Measurements from ENCODE around the gene EXOSC2. TPM values are rescaled to one million over a fixed set of nuclear protein-coding genes. Genes with fewer than 3 reads are reported as not detected.
"Not testable (repeated sequence)": the region's sequence is repeated elsewhere in the genome, so short reads cannot be mapped to it uniquely, and the experiment has no call there.

The EXOSC2 gene
- total RNA-seq, 6 experiments from 2014 or later, result 9.3 to 15.9 (median 13.3) TPM

GRCh38 chr9:130682421-130683121 is 11.0 kb upstream of the EXOSC2 start:
- DNase-seq (peak; percentile 86 to 91 (median 91)), ATAC-seq (peak; percentile 81 to 84 (median 82))
- Histone ChIP-seq H3K4me3 (peak overlapping the region in 2 of 3 donors; percentile 57 to 59), H3K9me3 (no peaks in the 10 kb centered on the region), H3K27ac (peak overlapping the region in 1 of 3 donors; percentile 54), H3K27me3 (no peaks in the 10 kb centered on the region), H3K4me1 (peaks cover 0 to 24% (median 0%) of the 10 kb centered on the region in 4 donors), H3K36me3 (no peaks in the 10 kb centered on the region)
- intact Hi-C loops (cut with DNase I), result loop anchor here (2.0 to 5.0 kb wide), 2 partner anchors 220 to 222 kb away; no protein-coding TSS in a partner anchor
- 4% methylated on average over 22 of the region's 22 CpGs for WGBS (ENCODE audit: insufficient coverage, low coverage, low lambda C conversion rate, missing lambda C conversion rate)
- TF ChIP-seq POLR2A (IDR thresholded peaks at IDR 0.05), result peak; percentile 55
- peak; percentile 68 to 89 (median 82) for TF ChIP-seq CTCF (IDR thresholded peaks at IDR 0.05)

GRCh38 chr9:130685104-130685503 is 8.5 kb upstream of the EXOSC2 start:
- H3K4me1 ChIP-seq, result peaks cover 0 to 24% (median 0%) of the 10 kb centered on the region in 4 donors
- intact Hi-C loops (cut with DNase I), result no loop called here
- H3K27ac ChIP-seq, result no peak overlapping the region
- TF ChIP-seq POLR2A (IDR thresholded peaks at IDR 0.05) (no peak), CTCF (IDR thresholded peaks at IDR 0.05) (no peak)
- H3K4me3 ChIP-seq, result no peak overlapping the region
- H3K36me3 ChIP-seq, result no peaks in the 10 kb centered on the region
- ATAC-seq (no peak), DNase-seq (no peak)
- H3K9me3 ChIP-seq, result no peaks in the 10 kb centered on the region
- H3K27me3 ChIP-seq, result no peaks in the 10 kb centered on the region

GRCh38 chr9:130685945-130686344 is 7.6 kb upstream of the EXOSC2 start:
- H3K36me3 ChIP-seq; intact Hi-C loops (cut with DNase I); DNase-seq; H3K9me3 ChIP-seq; ATAC-seq; H3K27me3 ChIP-seq; H3K4me3 ChIP-seq; H3K27ac ChIP-seq: not testable (repeated sequence)
- peaks cover 0 to 21% (median 0%) of the 10 kb centered on the region in 4 donors for H3K4me1 ChIP-seq
- 95% methylated on average over 7 of the region's 11 CpGs for WGBS (ENCODE audit: insufficient coverage, low coverage, low lambda C conversion rate, missing lambda C conversion rate)

- ATAC-seq (no peak), DNase-seq (no peak)
- TF ChIP-seq POLR2A (IDR thresholded peaks at IDR 0.05) (no peak), CTCF (IDR thresholded peaks at IDR 0.05) (no peak)
- intact Hi-C loops (cut with DNase I), result no loop called here
- peaks cover 0 to 15% (median 0%) of the 10 kb centered on the region in 4 donors for H3K4me1 ChIP-seq
- H3K9me3 ChIP-seq, result no peaks in the 10 kb centered on the region
- H3K27ac ChIP-seq, result no peak overlapping the region
- 95% methylated on average over 2 of the region's 2 CpGs for WGBS (ENCODE audit: insufficient coverage, low coverage, low lambda C conversion rate, missing lambda C conversion rate)
- no peaks in the 10 kb centered on the region for H3K27me3 ChIP-seq
- H3K4me3 ChIP-seq, result no peak overlapping the region
- H3K36me3 ChIP-seq, result no peaks in the 10 kb centered on the region
These were observed 6.0 kb upstream of the EXOSC2 start for GRCh38 chr9:130687615-130688014.

GRCh38 chr9:130688072-130688471 is 5.5 kb upstream of the EXOSC2 start:
- DNase-seq (no peak), ATAC-seq (no peak)
- H3K36me3 ChIP-seq, result no peaks in the 10 kb centered on the region
- peaks cover 0 to 15% (median 0%) of the 10 kb centered on the region in 4 donors for H3K4me1 ChIP-seq
- WGBS (ENCODE audit: insufficient coverage, low coverage, low lambda C conversion rate, missing lambda C conversion rate), result 91% methylated on average over 3 of the region's 5 CpGs
- H3K27ac ChIP-seq, result no peak overlapping the region
- no peaks in the 10 kb centered on the region for H3K27me3 ChIP-seq
- intact Hi-C loops (cut with DNase I), result no loop called here
- no peak overlapping the region for H3K4me3 ChIP-seq
- H3K9me3 ChIP-seq, result no peaks in the 10 kb centered on the region
- no peak for TF ChIP-seq CTCF (IDR thresholded peaks at IDR 0.05)
- no peak for TF ChIP-seq POLR2A (IDR thresholded peaks at IDR 0.05)
